Gastroesophageal sphincter (tissue), 4 donors: ENCODE measurements around the gene CRLF2. TPM values are rescaled to one million over a fixed set of nuclear protein-coding genes. Genes with fewer than 3 reads are reported as not detected.
"Not testable (repeated sequence)": the region's sequence is repeated elsewhere in the genome, so short reads cannot be mapped to it uniquely, and the experiment has no call there.

Experiments used
- ATAC-seq: fragments of 150-250 bp; one replicate; pipeline ENCODE4 v1.9.1; 2016; ENCODE audit warnings: mild to moderate bottlenecking, moderate library complexity
- H3K27ac ChIP-seq, 4 donors: fragments of 200-600 bp; sonication (generic) in 3 of 4; 1 replicate in 3 of 4; 2 replicates in 1 of 4; pipeline ENCODE4 v1.5.1; 2016 to 2019
- H3K27me3 ChIP-seq: fragments of 200-600 bp; sonication (generic); one replicate; pipeline ENCODE4 v1.5.1; 2019
- H3K36me3 ChIP-seq, 2 donors: fragments of 200-600 bp; sonication (generic); one replicate each; pipeline ENCODE4 v1.5.1; 2019; ENCODE audit warnings: control low read depth in 1 of 2
- H3K4me1 ChIP-seq, 3 donors: fragments of 200-600 bp; sonication (generic); 1 replicate in 2 of 3; 2 replicates in 1 of 3; pipeline ENCODE4 v1.5.1; 2016 to 2019; ENCODE audit warnings: control low read depth in 2 of 3
- H3K4me3 ChIP-seq, 2 donors: fragments of 200-600 bp; sonication (generic); one replicate each; pipeline ENCODE4 v1.5.1; 2019; ENCODE audit warnings: mild to moderate bottlenecking in 1 of 2, moderate library complexity in 1 of 2
- H3K9me3 ChIP-seq, 3 donors: fragments of 200-600 bp; sonication (generic); one replicate each; pipeline ENCODE4 v1.5.1; 2017 to 2019; ENCODE audit warnings: control low read depth in 2 of 3
- EP300 ChIP-seq: sonication (generic); formaldehyde crosslinking; IDR thresholded peaks from one replicate; pipeline ENCODE4 v1.6.1; 2017; ENCODE audit warnings: antibody characterized with exemption, mild to moderate bottlenecking
- POLR2A ChIP-seq, 2 donors: fragments of 450-650 bp; IDR thresholded peaks; one replicate each; pipeline ENCODE4 v1.6.1; 2017; ENCODE audit warnings: antibody characterized with exemption in 2 of 2, mild to moderate bottlenecking in 2 of 2, moderate library complexity in 1 of 2
- POLR2AphosphoS5 ChIP-seq: sonication (generic); formaldehyde crosslinking; IDR thresholded peaks from one replicate; pipeline ENCODE4 v1.6.1; 2017; ENCODE audit warnings: antibody characterized with exemption
- WGBS, 2 donors: methylation state at CpG; one replicate each; pipeline ENCODE4 v1.1.5; 2018; ENCODE audit warnings: low coverage in 1 of 2; 5-methylcytosine and 5-hydroxymethylcytosine counted together
- total RNA-seq, 4 donors: library from RNA; depleted of rRNA; stranded (reverse); fragments of >200 nt; gene quantifications; one replicate each; pipeline ENCODE4 v1.1.0, GENCODE V29; 2016
- TF ChIP-seq, protein P1 (sequence below), 4 experiments: fragments of 200-600 bp in 2 of 4; fragments of 450-650 bp in 2 of 4; sonication (generic) in 1 of 4; IDR thresholded peaks; one replicate each; pipeline ENCODE4 v1.5.1; 2017 to 2019; ENCODE audit warnings: antibody characterized with exemption in 4 of 4, mild to moderate bottlenecking in 2 of 4, moderate library complexity in 2 of 4

Gene CRLF2
- total RNA-seq, 4 donors from 2014 or later: 0.93 to 2.3 (median 2.0) TPM; not detected in 1

DNA sequence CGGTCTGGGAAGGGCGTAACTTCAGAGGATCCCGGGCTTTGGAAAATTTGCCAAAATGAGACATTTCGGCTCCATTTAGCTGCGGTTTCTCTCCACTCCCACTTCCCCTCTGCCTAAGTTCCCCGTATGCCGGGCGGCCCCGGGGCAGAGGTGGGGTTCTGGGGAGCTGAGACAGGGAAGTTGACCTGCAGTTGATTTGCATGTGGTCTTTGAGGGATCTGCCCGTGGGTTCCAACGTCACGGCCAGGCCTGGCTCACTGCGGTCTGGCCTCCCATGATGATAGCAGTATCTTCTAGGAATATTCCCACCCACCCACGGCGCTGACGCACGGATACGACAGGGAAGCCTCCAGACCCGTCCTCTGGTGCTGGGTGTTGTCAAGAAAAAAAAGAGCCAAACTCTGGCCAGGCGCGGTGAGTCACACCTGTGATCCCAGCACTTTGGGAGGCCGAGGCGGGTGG lies 27.3 kb upstream of the CRLF2 start:
- Histone ChIP-seq H3K27ac (no peak overlapping the region), H3K27me3 (peaks cover 4% of the 10 kb centered on the region)
- ATAC-seq: peak; percentile 70

DNA sequence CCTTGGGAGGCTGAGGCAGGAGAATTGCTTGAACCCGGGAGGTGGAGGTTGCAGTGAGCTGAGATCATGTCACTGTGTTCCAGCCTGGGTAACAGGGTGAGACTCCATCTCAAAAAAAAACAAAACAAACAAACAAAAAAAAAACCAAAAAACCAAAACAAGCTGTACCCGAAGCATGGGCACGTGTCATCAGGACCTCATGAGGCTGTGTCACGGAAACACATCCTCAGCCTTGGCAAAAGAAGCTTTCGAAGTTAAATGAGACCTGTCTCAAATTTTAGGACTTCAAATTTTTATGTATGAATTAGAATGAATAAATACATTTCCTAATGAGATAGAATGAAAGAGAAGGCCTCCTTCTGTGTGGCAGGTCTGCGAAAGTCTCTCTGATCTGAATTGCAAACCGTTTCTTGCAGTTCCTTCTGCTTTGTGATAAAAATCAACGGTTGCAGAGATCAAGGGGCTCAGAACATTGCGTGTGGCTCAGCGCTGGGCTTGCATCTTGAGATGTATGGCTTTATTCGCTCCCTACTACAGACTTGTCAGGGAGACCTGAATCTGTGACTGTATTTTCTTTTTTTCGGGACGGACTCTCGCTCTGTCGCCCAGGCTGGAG lies 19.5 kb upstream of the CRLF2 start:
- no peaks in the 10 kb centered on the region for H3K36me3 ChIP-seq
- H3K4me3 ChIP-seq: no peak overlapping the region
- no peaks in the 10 kb centered on the region for H3K9me3 ChIP-seq
- no peak overlapping the region for H3K27ac ChIP-seq
- no peaks in the 10 kb centered on the region for H3K4me1 ChIP-seq
- no peaks in the 10 kb centered on the region for H3K27me3 ChIP-seq
- no peak for TF ChIP-seq POLR2A (IDR thresholded peaks at IDR 0.05)
- TF ChIP-seq, protein P1, sequence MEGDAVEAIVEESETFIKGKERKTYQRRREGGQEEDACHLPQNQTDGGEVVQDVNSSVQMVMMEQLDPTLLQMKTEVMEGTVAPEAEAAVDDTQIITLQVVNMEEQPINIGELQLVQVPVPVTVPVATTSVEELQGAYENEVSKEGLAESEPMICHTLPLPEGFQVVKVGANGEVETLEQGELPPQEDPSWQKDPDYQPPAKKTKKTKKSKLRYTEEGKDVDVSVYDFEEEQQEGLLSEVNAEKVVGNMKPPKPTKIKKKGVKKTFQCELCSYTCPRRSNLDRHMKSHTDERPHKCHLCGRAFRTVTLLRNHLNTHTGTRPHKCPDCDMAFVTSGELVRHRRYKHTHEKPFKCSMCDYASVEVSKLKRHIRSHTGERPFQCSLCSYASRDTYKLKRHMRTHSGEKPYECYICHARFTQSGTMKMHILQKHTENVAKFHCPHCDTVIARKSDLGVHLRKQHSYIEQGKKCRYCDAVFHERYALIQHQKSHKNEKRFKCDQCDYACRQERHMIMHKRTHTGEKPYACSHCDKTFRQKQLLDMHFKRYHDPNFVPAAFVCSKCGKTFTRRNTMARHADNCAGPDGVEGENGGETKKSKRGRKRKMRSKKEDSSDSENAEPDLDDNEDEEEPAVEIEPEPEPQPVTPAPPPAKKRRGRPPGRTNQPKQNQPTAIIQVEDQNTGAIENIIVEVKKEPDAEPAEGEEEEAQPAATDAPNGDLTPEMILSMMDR (IDR thresholded peaks at IDR 0.05): no peak
- no peak for TF ChIP-seq EP300
- TF ChIP-seq POLR2AphosphoS5: no peak
- 62 to 63% methylated on average over 11 to 13 of the region's 15 CpGs for WGBS, 2 donors
- ATAC-seq: no peak

More for the DNA sequence above, 27.3 kb upstream of the CRLF2 start:
- no peaks in the 10 kb centered on the region for H3K9me3 ChIP-seq
- TF ChIP-seq POLR2AphosphoS5: no peak
- TF ChIP-seq, protein P1 (IDR thresholded peaks at IDR 0.05): no peak
- no peak for TF ChIP-seq POLR2A (IDR thresholded peaks at IDR 0.05)
- no peak for TF ChIP-seq EP300
- no peaks in the 10 kb centered on the region for H3K36me3 ChIP-seq
- H3K4me3 ChIP-seq: no peak overlapping the region
- 94 to 95% methylated on average over 8 to 10 of the region's 23 CpGs for WGBS, 2 donors
- no peaks in the 10 kb centered on the region for H3K4me1 ChIP-seq

DNA sequence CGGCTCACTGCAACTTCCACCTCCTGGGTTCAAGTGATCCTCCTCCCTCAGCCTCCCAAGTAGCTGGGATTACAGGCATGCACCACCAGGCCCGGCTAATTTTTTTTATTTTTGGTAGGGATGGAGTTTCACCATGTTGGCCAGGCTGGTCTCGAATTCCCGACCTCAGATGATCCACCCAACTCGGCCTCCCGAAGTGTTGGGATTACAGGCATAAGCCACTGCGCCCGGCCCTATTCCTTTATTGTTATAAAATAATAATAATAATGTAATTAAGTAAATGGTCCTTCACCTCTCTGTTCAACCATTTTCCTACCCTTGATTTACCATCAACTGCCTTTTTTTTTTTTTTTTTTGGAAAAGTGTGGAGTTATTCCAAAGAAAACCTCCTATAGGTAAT lies 15.7 kb upstream of the CRLF2 start:
- not testable (repeated sequence) for H3K27me3 ChIP-seq, H3K4me1 ChIP-seq, H3K36me3 ChIP-seq, ATAC-seq, H3K27ac ChIP-seq, H3K4me3 ChIP-seq
- H3K9me3 ChIP-seq: peaks cover 0 to 13% (median 0%) of the 10 kb centered on the region in 3 donors
- 83 to 100% methylated on average over 6 to 8 of the region's 8 CpGs for WGBS, 2 donors

DNA sequence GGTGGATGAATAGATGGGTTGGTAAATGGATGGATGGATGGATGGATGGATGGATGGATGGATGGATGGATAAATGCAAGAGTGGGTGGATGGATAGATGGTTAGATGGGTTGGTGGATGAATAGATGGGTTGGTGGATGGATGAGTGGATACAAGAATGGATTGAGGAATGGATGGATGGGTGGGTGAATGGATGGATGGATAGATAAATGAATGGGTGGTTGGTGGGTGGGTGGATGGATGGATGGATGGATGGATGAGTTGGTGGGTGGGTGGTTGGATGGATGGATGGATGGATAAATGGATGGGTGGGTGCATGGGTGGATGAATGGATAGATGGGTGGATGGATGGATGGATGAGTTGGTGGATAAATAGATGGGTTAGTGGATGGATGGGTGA lies 13.8 kb upstream of the CRLF2 start:
- Histone ChIP-seq H3K9me3 (peaks cover 0 to 24% (median 0%) of the 10 kb centered on the region in 3 donors), H3K4me3 (no peak overlapping the region), H3K4me1 (no peaks in the 10 kb centered on the region), H3K27ac (no peak overlapping the region), H3K27me3 (peaks cover 5% of the 10 kb centered on the region), H3K36me3 (no peaks in the 10 kb centered on the region)
- TF ChIP-seq, protein P1 (IDR thresholded peaks at IDR 0.05): no peak
- TF ChIP-seq POLR2A (IDR thresholded peaks at IDR 0.05): no peak
- no peak for TF ChIP-seq POLR2AphosphoS5
- TF ChIP-seq EP300: no peak
- ATAC-seq: no peak

DNA sequence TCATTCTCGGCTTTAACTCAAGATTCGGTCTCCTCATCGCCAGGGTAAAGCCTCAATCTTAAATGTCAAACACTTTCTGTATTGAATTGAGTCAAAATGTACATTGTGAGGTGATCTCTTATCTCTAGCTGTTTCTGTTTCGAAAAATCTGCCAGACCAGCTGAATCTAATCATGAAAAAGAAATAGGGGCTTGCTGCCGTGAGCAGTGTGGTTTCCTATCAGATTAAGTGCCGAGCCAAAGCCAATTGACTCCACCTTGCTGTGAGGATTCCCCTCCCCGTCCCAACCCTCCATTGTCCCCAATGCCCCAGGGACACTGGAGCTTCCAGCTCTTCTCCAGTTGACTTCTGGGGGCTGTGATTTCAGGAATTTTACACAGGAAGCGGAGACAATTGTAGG lies 12.5 kb upstream of the CRLF2 start:
- Histone ChIP-seq H3K4me3 (no peak overlapping the region), H3K27ac (no peak overlapping the region), H3K9me3 (peaks cover 0 to 24% (median 0%) of the 10 kb centered on the region in 3 donors), H3K36me3 (no peaks in the 10 kb centered on the region), H3K27me3 (peaks cover 5% of the 10 kb centered on the region), H3K4me1 (no peaks in the 10 kb centered on the region)
- no peak for ATAC-seq
- no peak for TF ChIP-seq POLR2A (IDR thresholded peaks at IDR 0.05)
- TF ChIP-seq, protein P1 (IDR thresholded peaks at IDR 0.05): no peak
- TF ChIP-seq EP300: no peak
- TF ChIP-seq POLR2AphosphoS5: no peak
- WGBS, 2 donors: 43 to 75% methylated on average over 5 to 7 of the region's 8 CpGs
